K562 (cell line): ENCODE measurements around the gene TMEM86B. TPM values are rescaled to one million over a fixed set of nuclear protein-coding genes. Genes with fewer than 3 reads are reported as not detected.
A peak's percentile ranks its signal among the peaks of the same experiment; 100 is the strongest.

Source experiments
- CBFA2T2 ChIP-seq: fragments of 450-650 bp; conservative IDR thresholded peaks from 2 replicates; pipeline ENCODE4 v1.6.1; 2017; ENCODE audit warnings: mild to moderate bottlenecking
- KLF13 ChIP-seq: fragments of 450-650 bp; IDR thresholded peaks from 2 replicates; pipeline ENCODE4 v1.6.1; 2016; ENCODE audit warnings: missing genetic modification characterization, low read depth, mild to moderate bottlenecking, missing compliant biosample characterization, moderate library complexity, borderline replicate concordance
- MAZ ChIP-seq, 2 experiments: fragments of 450-650 bp in 1 of 2; sonication (generic) in 1 of 2; formaldehyde crosslinking; IDR thresholded peaks in 1 of 2; conservative IDR thresholded peaks in 1 of 2; 2 replicates each; pipeline versions ENCODE4 v1.4.0 to v1.5.0; 2020; ENCODE audit warnings: mild to moderate bottlenecking in 1 of 2, missing genetic modification reagents in 1 of 2
- RBM14 ChIP-seq: fragments of 200-400 bp; formaldehyde crosslinking; IDR thresholded peaks from 2 replicates; pipeline ENCODE4 v1.6.1; 2018; ENCODE audit warnings: low read depth, mild to moderate bottlenecking, low read length, moderate library complexity, borderline replicate concordance; ENCODE audit not compliant: insufficient read depth
- SRSF7 ChIP-seq: fragments of 200-400 bp; formaldehyde crosslinking; optimal IDR thresholded peaks from 2 replicates; pipeline ENCODE3; 2017; ENCODE audit warnings: mild to moderate bottlenecking, low read depth, low read length
- TAF1 ChIP-seq: IDR thresholded peaks from 2 replicates; pipeline ENCODE4 v1.6.1; 2011; ENCODE audit warnings: mild to moderate bottlenecking, low read length, moderate library complexity; ENCODE audit not compliant: insufficient read depth, control insufficient read depth, severe bottlenecking; ENCODE audit errors: extremely low read depth
- WHSC1 ChIP-seq: IDR thresholded peaks from one replicate; pipeline ENCODE4 v1.6.1; 2012; ENCODE audit warnings: low read length, control low read depth, inconsistent platforms
- ZBTB7A ChIP-seq: IDR thresholded peaks from 2 replicates; pipeline ENCODE4 v1.6.1; 2011; ENCODE audit warnings: low read depth, mild to moderate bottlenecking, low read length, moderate library complexity, borderline replicate concordance; ENCODE audit not compliant: control insufficient read depth
- ZNF217 ChIP-seq: sonication (generic); formaldehyde crosslinking; IDR thresholded peaks from 2 replicates; pipeline ENCODE4 v1.8.0; 2022; ENCODE audit warnings: mild to moderate bottlenecking, missing genetic modification reagents
- ZNF408 ChIP-seq: fragments of 250-450 bp; sonication (Bioruptor Pico); IDR thresholded peaks from 2 replicates; pipeline ENCODE4 v1.4.0; 2020; ENCODE audit warnings: low read depth, mild to moderate bottlenecking, moderate library complexity
- polyA plus RNA-seq, 8 experiments: library from polyadenylated mRNA; depleted of rRNA in 4 of 8; stranded (reverse) in 5 of 8; unstranded in 3 of 8; fragments of >200 nt; fragmentation: Nextera tagmentation in 2 of 8; fragmentation: Illumina TruSeq in 1 of 8; extraction: Ambion mirVana in 2 of 8; extraction: Trizol in 1 of 8; gene quantifications; 2 replicates each; pipeline versions ENCODE4 v1.2.1 to v1.2.3, GENCODE V29; 2011 to 2014; ENCODE audit warnings: inconsistent platforms in 1 of 8, missing spikeins in 1 of 8
- total RNA-seq, 7 experiments: library from RNA; depleted of rRNA in 6 of 7; stranded (reverse); fragments of >200 nt in 6 of 7; fragmentation: Illumina TruSeq in 2 of 7; extraction: Trizol in 2 of 7; gene quantifications; 2 replicates each; pipeline versions ENCODE4 v1.2.1 to v1.2.3, GENCODE V29; 2011 to 2021; ENCODE audit warnings: low replicate concordance in 1 of 7
- TF ChIP-seq, protein P1 (sequence below): IDR thresholded peaks from 3 replicates; pipeline ENCODE4 v1.6.1; 2011; ENCODE audit warnings: borderline replicate concordance, mild to moderate bottlenecking; ENCODE audit not compliant: insufficient read length, insufficient read depth
- TF ChIP-seq, protein P2 (sequence below): fragments of 450-650 bp; IDR thresholded peaks from 2 replicates; pipeline ENCODE4 v1.6.1; 2014; ENCODE audit warnings: low read depth, mild to moderate bottlenecking, moderate library complexity, borderline replicate concordance
- TF ChIP-seq, protein P3 (sequence below): fragments of 250-450 bp; sonication (Bioruptor Pico); IDR thresholded peaks from 2 replicates; pipeline ENCODE4 v1.5.1; 2021; ENCODE audit warnings: mild to moderate bottlenecking
- TF ChIP-seq, protein P4 (sequence below): fragments of 200-800 bp; sonication (Bioruptor generic); IDR thresholded peaks from 2 replicates; pipeline ENCODE4 v1.6.1; 2016; ENCODE audit warnings: missing genetic modification characterization, missing compliant biosample characterization
- TF ChIP-seq, protein P5 (sequence below): fragments of 450-650 bp; IDR thresholded peaks from 2 replicates; pipeline ENCODE4 v1.6.1; 2016; ENCODE audit warnings: borderline replicate concordance

TMEM86B gene
- total and polyA plus RNA-seq, 9 of the 15 experiments (the other 6 are each of a cell fraction or from before 2014, with no cell fraction given): 0.28 to 7.9 (median 2.1) TPM

DNA sequence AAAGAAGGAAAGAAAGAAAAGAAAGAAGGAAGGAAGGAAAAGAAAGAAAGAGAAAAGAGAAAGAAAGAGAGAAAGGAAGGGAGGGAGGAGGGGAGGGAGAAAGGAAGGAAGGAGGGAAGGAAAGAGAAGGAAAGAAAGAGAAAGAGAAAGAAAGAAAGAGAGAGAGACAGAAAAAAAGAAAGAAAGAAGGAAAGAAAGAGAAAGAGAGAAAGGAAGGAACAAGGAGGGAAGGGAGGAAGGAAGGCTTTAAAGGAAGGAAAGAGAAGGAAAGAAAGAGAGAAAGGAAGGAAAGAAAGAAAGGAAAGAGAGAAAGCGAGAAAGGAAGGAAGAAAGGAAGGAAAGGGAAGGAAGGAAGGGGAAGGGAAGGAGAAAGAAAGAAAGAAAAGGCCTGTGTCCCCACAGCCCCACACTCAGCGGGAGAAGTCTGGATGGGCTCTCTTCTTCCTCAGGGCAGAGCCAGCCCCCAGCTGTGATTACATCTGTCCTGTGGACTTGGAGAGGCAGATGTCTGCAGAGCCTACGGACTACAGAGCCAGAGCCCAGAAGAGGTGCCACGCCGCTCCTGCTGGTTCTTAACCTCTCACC is 28.9 kb downstream of the TMEM86B start (continued):
- TF ChIP-seq SRSF7 (no peak), RBM14 (no peak), ZNF217 (CRISPR knock-in tag) (no peak), CBFA2T2 (no peak), ZNF408 (CRISPR knock-in tag) (no peak), ZBTB7A (no peak), MAZ (CRISPR knock-in tag; conservative IDR thresholded peaks at IDR 0.05 in 1 of 2, IDR thresholded peaks at IDR 0.05 in 1 of 2) (no peak), TAF1 (no peak), KLF13 (tag) (no peak), WHSC1 (no peak)
- TF ChIP-seq, protein P1, sequence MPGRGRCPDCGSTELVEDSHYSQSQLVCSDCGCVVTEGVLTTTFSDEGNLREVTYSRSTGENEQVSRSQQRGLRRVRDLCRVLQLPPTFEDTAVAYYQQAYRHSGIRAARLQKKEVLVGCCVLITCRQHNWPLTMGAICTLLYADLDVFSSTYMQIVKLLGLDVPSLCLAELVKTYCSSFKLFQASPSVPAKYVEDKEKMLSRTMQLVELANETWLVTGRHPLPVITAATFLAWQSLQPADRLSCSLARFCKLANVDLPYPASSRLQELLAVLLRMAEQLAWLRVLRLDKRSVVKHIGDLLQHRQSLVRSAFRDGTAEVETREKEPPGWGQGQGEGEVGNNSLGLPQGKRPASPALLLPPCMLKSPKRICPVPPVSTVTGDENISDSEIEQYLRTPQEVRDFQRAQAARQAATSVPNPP: no peak
- TF ChIP-seq, protein P2, sequence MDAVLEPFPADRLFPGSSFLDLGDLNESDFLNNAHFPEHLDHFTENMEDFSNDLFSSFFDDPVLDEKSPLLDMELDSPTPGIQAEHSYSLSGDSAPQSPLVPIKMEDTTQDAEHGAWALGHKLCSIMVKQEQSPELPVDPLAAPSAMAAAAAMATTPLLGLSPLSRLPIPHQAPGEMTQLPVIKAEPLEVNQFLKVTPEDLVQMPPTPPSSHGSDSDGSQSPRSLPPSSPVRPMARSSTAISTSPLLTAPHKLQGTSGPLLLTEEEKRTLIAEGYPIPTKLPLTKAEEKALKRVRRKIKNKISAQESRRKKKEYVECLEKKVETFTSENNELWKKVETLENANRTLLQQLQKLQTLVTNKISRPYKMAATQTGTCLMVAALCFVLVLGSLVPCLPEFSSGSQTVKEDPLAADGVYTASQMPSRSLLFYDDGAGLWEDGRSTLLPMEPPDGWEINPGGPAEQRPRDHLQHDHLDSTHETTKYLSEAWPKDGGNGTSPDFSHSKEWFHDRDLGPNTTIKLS: no peak
- TF ChIP-seq, protein P3, sequence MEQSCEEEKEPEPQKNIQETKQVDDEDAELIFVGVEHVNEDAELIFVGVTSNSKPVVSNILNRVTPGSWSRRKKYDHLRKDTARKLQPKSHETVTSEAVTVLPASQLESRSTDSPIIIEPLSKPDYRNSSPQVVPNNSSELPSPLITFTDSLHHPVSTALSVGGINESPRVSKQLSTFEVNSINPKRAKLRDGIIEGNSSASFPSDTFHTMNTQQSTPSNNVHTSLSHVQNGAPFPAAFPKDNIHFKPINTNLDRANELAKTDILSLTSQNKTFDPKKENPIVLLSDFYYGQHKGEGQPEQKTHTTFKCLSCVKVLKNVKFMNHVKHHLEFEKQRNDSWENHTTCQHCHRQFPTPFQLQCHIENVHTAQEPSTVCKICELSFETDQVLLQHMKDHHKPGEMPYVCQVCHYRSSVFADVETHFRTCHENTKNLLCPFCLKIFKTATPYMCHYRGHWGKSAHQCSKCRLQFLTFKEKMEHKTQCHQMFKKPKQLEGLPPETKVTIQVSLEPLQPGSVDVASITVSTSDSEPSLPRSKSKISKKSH (CRISPR knock-in tag): no peak
- TF ChIP-seq, protein P4, sequence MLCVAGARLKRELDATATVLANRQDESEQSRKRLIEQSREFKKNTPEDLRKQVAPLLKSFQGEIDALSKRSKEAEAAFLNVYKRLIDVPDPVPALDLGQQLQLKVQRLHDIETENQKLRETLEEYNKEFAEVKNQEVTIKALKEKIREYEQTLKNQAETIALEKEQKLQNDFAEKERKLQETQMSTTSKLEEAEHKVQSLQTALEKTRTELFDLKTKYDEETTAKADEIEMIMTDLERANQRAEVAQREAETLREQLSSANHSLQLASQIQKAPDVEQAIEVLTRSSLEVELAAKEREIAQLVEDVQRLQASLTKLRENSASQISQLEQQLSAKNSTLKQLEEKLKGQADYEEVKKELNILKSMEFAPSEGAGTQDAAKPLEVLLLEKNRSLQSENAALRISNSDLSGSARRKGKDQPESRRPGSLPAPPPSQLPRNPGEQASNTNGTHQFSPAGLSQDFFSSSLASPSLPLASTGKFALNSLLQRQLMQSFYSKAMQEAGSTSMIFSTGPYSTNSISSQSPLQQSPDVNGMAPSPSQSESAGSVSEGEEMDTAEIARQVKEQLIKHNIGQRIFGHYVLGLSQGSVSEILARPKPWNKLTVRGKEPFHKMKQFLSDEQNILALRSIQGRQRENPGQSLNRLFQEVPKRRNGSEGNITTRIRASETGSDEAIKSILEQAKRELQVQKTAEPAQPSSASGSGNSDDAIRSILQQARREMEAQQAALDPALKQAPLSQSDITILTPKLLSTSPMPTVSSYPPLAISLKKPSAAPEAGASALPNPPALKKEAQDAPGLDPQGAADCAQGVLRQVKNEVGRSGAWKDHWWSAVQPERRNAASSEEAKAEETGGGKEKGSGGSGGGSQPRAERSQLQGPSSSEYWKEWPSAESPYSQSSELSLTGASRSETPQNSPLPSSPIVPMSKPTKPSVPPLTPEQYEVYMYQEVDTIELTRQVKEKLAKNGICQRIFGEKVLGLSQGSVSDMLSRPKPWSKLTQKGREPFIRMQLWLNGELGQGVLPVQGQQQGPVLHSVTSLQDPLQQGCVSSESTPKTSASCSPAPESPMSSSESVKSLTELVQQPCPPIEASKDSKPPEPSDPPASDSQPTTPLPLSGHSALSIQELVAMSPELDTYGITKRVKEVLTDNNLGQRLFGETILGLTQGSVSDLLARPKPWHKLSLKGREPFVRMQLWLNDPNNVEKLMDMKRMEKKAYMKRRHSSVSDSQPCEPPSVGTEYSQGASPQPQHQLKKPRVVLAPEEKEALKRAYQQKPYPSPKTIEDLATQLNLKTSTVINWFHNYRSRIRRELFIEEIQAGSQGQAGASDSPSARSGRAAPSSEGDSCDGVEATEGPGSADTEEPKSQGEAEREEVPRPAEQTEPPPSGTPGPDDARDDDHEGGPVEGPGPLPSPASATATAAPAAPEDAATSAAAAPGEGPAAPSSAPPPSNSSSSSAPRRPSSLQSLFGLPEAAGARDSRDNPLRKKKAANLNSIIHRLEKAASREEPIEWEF (CRISPR knock-in tag): no peak
- TF ChIP-seq, protein P5, sequence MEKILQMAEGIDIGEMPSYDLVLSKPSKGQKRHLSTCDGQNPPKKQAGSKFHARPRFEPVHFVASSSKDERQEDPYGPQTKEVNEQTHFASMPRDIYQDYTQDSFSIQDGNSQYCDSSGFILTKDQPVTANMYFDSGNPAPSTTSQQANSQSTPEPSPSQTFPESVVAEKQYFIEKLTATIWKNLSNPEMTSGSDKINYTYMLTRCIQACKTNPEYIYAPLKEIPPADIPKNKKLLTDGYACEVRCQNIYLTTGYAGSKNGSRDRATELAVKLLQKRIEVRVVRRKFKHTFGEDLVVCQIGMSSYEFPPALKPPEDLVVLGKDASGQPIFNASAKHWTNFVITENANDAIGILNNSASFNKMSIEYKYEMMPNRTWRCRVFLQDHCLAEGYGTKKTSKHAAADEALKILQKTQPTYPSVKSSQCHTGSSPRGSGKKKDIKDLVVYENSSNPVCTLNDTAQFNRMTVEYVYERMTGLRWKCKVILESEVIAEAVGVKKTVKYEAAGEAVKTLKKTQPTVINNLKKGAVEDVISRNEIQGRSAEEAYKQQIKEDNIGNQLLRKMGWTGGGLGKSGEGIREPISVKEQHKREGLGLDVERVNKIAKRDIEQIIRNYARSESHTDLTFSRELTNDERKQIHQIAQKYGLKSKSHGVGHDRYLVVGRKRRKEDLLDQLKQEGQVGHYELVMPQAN: 0 out of 2 replicates have a peak, but pooled peaks have one; percentile 17
